Measurements from ENCODE around the gene PLCH1. TPM values are rescaled to one million over a fixed set of nuclear protein-coding genes. Genes with fewer than 3 reads are reported as not detected.

PLCH1 gene
- total RNA-seq, 1 experiment from 2014 or later, result 4.1 TPM

DNA sequence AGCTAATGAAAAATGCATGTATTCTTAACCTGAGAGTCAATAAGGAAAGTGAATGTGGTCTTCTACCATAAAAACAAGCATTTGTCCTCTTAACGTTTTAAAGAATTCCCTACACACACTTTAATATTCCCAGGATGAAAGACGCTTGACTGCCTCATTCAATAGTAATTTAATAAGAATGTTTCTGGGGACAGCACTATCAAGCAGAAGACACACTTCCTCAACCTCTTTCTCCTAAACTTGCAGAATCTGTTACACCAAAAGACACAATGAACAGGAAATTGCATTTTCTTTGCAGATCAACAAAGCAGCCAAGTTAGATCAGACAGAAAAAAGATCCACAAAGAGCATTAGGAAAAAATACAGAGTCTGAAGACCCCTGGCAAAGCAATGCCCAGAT is 97.7 kb downstream of the PLCH1 start:
- no peaks in the 10 kb centered on the region for H3K79me2 ChIP-seq (ENCODE audit: low read length)
- H3K36me3 ChIP-seq (ENCODE audit: low read depth, low read length), result no peaks in the 10 kb centered on the region
- H3K9ac ChIP-seq (ENCODE audit: low read length), result no peak overlapping the region
- ChIA-PET CTCF (no interaction called here), POLR2A (ENCODE audit: unreplicated experiment) (no interaction called here)
- H3F3A ChIP-seq (ENCODE audit: low read length, unreplicated experiment), result no peaks in the 10 kb centered on the region
- intact Hi-C loops (cut with micrococcal nuclease), result no loop called here
- no peak for ATAC-seq
- H3K4me3 ChIP-seq (ENCODE audit: low read length), result no peak overlapping the region
- H3K4me1 ChIP-seq (ENCODE audit: insufficient read depth, low read length), result no peaks in the 10 kb centered on the region
- H3K27me3 ChIP-seq (ENCODE audit: low read length), result no peaks in the 10 kb centered on the region
- no peak overlapping the region for H2AFZ ChIP-seq (ENCODE audit: low read length)
- no peak overlapping the region for H3K4me2 ChIP-seq (ENCODE audit: low read length)
- H3K9me2 ChIP-seq (replicated peaks; ENCODE audit: low read length), result no peaks in the 10 kb centered on the region
- H3K9me3 ChIP-seq (ENCODE audit: low read length), result no peaks in the 10 kb centered on the region
- no peak for DNase-seq
- no peak overlapping the region for H3K27ac ChIP-seq (ENCODE audit: low read length)
- no peaks in the 10 kb centered on the region for H4K20me1 ChIP-seq (ENCODE audit: low read length)
- no TSS peak for BruUV-seq (replicated peaks)
- no peak for TF ChIP-seq EZH2phosphoT487 (IDR thresholded peaks at IDR 0.05; ENCODE audit: borderline replicate concordance, low read length)
- TF ChIP-seq, protein P1, sequence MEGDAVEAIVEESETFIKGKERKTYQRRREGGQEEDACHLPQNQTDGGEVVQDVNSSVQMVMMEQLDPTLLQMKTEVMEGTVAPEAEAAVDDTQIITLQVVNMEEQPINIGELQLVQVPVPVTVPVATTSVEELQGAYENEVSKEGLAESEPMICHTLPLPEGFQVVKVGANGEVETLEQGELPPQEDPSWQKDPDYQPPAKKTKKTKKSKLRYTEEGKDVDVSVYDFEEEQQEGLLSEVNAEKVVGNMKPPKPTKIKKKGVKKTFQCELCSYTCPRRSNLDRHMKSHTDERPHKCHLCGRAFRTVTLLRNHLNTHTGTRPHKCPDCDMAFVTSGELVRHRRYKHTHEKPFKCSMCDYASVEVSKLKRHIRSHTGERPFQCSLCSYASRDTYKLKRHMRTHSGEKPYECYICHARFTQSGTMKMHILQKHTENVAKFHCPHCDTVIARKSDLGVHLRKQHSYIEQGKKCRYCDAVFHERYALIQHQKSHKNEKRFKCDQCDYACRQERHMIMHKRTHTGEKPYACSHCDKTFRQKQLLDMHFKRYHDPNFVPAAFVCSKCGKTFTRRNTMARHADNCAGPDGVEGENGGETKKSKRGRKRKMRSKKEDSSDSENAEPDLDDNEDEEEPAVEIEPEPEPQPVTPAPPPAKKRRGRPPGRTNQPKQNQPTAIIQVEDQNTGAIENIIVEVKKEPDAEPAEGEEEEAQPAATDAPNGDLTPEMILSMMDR (conservative IDR thresholded peaks at IDR 0.05; ENCODE audit: low read depth, low read length), result no peak
- no peak for TF ChIP-seq EZH2 (IDR thresholded peaks at IDR 0.05; ENCODE audit: low read length, unreplicated experiment)

DNA sequence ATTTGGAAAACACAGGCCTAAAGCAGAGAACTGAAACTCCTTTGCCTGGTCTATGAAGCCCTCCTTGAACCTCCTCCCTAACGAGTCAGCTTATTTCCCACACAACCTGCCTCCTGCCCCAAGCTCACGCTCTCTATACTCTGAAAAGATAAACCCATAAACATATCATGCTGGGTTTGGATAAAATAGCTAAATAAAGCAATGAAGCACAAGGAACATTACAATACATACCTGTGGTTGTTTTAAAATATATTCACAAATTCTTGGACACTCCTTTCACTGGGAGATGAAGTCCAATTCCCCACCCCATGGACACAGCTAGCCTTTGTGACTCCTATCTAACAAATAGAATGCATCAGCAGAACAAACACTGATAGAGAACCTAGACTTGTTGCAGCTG is 98.2 kb downstream of the PLCH1 start:
- no peaks in the 10 kb centered on the region for H3K36me3 ChIP-seq (ENCODE audit: low read depth, low read length)
- intact Hi-C loops (cut with micrococcal nuclease), result no loop called here
- BruUV-seq (replicated peaks), result no TSS peak
- H3K79me2 ChIP-seq (ENCODE audit: low read length), result no peaks in the 10 kb centered on the region
- no peaks in the 10 kb centered on the region for H3K27me3 ChIP-seq (ENCODE audit: low read length)
- no peaks in the 10 kb centered on the region for H3K9me3 ChIP-seq (ENCODE audit: low read length)
- no peaks in the 10 kb centered on the region for H3K9me2 ChIP-seq (replicated peaks; ENCODE audit: low read length)
- H3K9ac ChIP-seq (ENCODE audit: low read length), result no peak overlapping the region
- no peak overlapping the region for H3K4me3 ChIP-seq (ENCODE audit: low read length)
- no peaks in the 10 kb centered on the region for H4K20me1 ChIP-seq (ENCODE audit: low read length)
- H2AFZ ChIP-seq (ENCODE audit: low read length), result no peak overlapping the region
- no peak for DNase-seq
- H3F3A ChIP-seq (ENCODE audit: low read length, unreplicated experiment), result no peaks in the 10 kb centered on the region
- no peak overlapping the region for H3K27ac ChIP-seq (ENCODE audit: low read length)
- H3K4me2 ChIP-seq (ENCODE audit: low read length), result no peak overlapping the region
- TF ChIP-seq EZH2 (IDR thresholded peaks at IDR 0.05; ENCODE audit: low read length, unreplicated experiment) (no peak), EZH2phosphoT487 (IDR thresholded peaks at IDR 0.05; ENCODE audit: borderline replicate concordance, low read length) (no peak)
- TF ChIP-seq, protein P1 (conservative IDR thresholded peaks at IDR 0.05; ENCODE audit: low read depth, low read length), result no peak
- POLR2A ChIA-PET (ENCODE audit: unreplicated experiment), result no interaction called here
- peak; percentile 43; the same call in 1 of the 2 replicates for ATAC-seq
- no peaks in the 10 kb centered on the region for H3K4me1 ChIP-seq (ENCODE audit: insufficient read depth, low read length)
- CTCF ChIA-PET, result no interaction called here

DNA sequence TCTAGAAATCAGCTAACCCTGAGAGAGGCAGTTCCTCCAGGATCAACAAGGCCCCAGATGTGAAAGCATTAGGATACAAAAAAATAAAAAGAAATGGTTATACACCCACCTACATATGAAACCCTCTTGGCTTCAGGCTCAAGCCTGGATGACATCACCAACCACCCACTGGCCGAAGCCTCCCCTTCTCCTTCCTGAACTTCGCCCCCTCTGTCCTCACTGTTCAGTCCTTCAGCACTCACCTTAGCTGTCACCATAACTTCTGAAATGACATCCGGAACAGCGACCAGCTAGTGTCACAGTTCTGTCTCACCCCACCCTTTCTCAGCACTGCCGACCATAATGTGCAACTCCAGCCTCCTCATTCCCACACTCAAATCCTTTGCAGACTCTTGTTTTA is 98.7 kb downstream of the PLCH1 start:
- Histone ChIP-seq H4K20me1 (ENCODE audit: low read length) (no peaks in the 10 kb centered on the region), H2AFZ (ENCODE audit: low read length) (no peak overlapping the region), H3K27ac (ENCODE audit: low read length) (no peak overlapping the region), H3K4me1 (ENCODE audit: insufficient read depth, low read length) (no peaks in the 10 kb centered on the region), H3F3A (ENCODE audit: low read length, unreplicated experiment) (no peaks in the 10 kb centered on the region), H3K9me3 (ENCODE audit: low read length) (no peaks in the 10 kb centered on the region), H3K36me3 (ENCODE audit: low read depth, low read length) (no peaks in the 10 kb centered on the region), H3K9me2 (replicated peaks; ENCODE audit: low read length) (no peaks in the 10 kb centered on the region), H3K4me2 (ENCODE audit: low read length) (no peak overlapping the region), H3K79me2 (ENCODE audit: low read length) (no peaks in the 10 kb centered on the region), H3K4me3 (ENCODE audit: low read length) (no peak overlapping the region), H3K9ac (ENCODE audit: low read length) (no peak overlapping the region), H3K27me3 (ENCODE audit: low read length) (no peaks in the 10 kb centered on the region)
- ATAC-seq (no peak), DNase-seq (no peak)
- BruUV-seq (replicated peaks), result no TSS peak
- TF ChIP-seq EZH2 (IDR thresholded peaks at IDR 0.05; ENCODE audit: low read length, unreplicated experiment) (no peak), EZH2phosphoT487 (IDR thresholded peaks at IDR 0.05; ENCODE audit: borderline replicate concordance, low read length) (no peak)
- TF ChIP-seq, protein P1 (conservative IDR thresholded peaks at IDR 0.05; ENCODE audit: low read depth, low read length), result no peak
- POLR2A ChIA-PET (ENCODE audit: unreplicated experiment), result no interaction called here
- CTCF ChIA-PET, result no interaction called here
- intact Hi-C loops (cut with micrococcal nuclease), result no loop called here
